ENCODE measurements around the gene TTLL8.

DNA sequence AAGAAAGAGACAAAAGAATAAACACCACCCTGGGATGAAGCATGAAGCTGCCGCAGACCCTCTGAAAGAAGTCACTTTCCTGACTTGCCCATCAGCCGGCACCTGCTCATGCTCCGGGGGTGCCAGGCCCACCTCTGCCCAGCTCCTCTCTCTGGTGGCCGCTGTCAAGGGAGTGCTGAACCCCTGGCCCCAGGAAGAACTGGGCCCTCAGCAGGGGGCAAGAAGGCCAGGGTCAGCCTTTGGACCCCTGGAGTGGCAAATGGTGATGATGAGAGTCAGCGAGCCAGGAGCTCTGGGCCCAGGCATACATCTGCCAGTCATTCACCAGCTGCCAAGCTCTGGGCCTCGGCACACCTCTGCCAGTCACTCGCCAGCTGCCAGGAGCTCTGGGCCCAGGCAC is 17.4 kb downstream of the TTLL8 start:
- TF ChIP-seq SP1 (IDR thresholded peaks at IDR 0.05; ENCODE audit: low read depth, low read length), result no peak
- no peak for TF ChIP-seq POLR2A (IDR thresholded peaks at IDR 0.05; ENCODE audit: control extremely low read depth in 1 of 2, low read depth in 2 of 2, low read length in 2 of 2)
- TF ChIP-seq, protein P1, sequence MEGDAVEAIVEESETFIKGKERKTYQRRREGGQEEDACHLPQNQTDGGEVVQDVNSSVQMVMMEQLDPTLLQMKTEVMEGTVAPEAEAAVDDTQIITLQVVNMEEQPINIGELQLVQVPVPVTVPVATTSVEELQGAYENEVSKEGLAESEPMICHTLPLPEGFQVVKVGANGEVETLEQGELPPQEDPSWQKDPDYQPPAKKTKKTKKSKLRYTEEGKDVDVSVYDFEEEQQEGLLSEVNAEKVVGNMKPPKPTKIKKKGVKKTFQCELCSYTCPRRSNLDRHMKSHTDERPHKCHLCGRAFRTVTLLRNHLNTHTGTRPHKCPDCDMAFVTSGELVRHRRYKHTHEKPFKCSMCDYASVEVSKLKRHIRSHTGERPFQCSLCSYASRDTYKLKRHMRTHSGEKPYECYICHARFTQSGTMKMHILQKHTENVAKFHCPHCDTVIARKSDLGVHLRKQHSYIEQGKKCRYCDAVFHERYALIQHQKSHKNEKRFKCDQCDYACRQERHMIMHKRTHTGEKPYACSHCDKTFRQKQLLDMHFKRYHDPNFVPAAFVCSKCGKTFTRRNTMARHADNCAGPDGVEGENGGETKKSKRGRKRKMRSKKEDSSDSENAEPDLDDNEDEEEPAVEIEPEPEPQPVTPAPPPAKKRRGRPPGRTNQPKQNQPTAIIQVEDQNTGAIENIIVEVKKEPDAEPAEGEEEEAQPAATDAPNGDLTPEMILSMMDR (IDR thresholded peaks at IDR 0.05; ENCODE audit: control extremely low read depth in 1 of 3, insufficient read depth in 1 of 3, low read depth in 1 of 3, low read length in 3 of 3), result no peak
- no peak for TF ChIP-seq MAFK (IDR thresholded peaks at IDR 0.05; ENCODE audit: low read depth, low read length)
- TF ChIP-seq SUZ12 (IDR thresholded peaks at IDR 0.05; ENCODE audit: low read length), result no peak
- TF ChIP-seq PHF8 (conservative IDR thresholded peaks at IDR 0.05; ENCODE audit: low read depth, low read length), result no peak
- TF ChIP-seq CHD1 (IDR thresholded peaks at IDR 0.05; ENCODE audit: low read depth, low read length), result no peak

All from H1 (cell line).